Measurements from ENCODE around the gene PPP1R13B. TPM values are rescaled to one million over a fixed set of nuclear protein-coding genes. Genes with fewer than 3 reads are reported as not detected.

PPP1R13B gene
- total RNA-seq, 1 experiment from 2014 or later, result 26.5 TPM

- intact Hi-C loops (cut with micrococcal nuclease; ENCODE audit: unreplicated experiment), result no loop called here
- Histone ChIP-seq H2AFZ (no peak overlapping the region), H3K27me3 (ENCODE audit: insufficient read depth, low read depth) (no peaks in the 10 kb centered on the region), H4K20me1 (ENCODE audit: insufficient read depth) (peaks cover 15% of the 10 kb centered on the region), H3K27ac (no peak overlapping the region), H3K36me3 (ENCODE audit: low read depth) (peaks cover 14% of the 10 kb centered on the region; the same call in 1 of the 2 replicates), H3K9me2 (ENCODE audit: insufficient read depth) (no peaks in the 10 kb centered on the region), H3K9me3 (ENCODE audit: insufficient read depth, low read depth) (no peaks in the 10 kb centered on the region), H3K4me1 (replicated peaks; ENCODE audit: insufficient read depth) (peaks cover 15% of the 10 kb centered on the region), H3K4me2 (no peak overlapping the region), H3F3A (ENCODE audit: insufficient read depth, low read depth) (peaks cover 23% of the 10 kb centered on the region; the same call in 1 of the 2 replicates), H3K79me2 (ENCODE audit: low read depth) (no peaks in the 10 kb centered on the region), H3K4me3 (no peak overlapping the region)
- DNase-seq, result no peak
- BruUV-seq (replicated peaks), result no TSS peak
- no peak for TF ChIP-seq EZH2 (IDR thresholded peaks at IDR 0.05; ENCODE audit: low read depth)
- TF ChIP-seq CTCF (conservative IDR thresholded peaks at IDR 0.05), result no peak
- ChIA-PET POLR2A (ENCODE audit: unreplicated experiment) (interaction anchor here (0.6 to 0.8 kb wide), 4 partner anchors 11 to 148 kb away, joined by 3 to 7 read pairs (median 4); no protein-coding TSS in a partner anchor), CTCF (interaction anchor here (0.7 kb wide), 1 partner anchor 1035 kb away, joined by 4 read pairs; no protein-coding TSS in a partner anchor)
These were observed 115.2 kb downstream of the PPP1R13B start for GRCh38 chr14:103731916-103732867.

- POLR2A ChIA-PET (ENCODE audit: unreplicated experiment), result interaction anchor here (0.6 kb wide), 2 partner anchors 12 to 35 kb away, joined by 5 to 7 read pairs; no protein-coding TSS in a partner anchor
- H3F3A ChIP-seq (ENCODE audit: insufficient read depth, low read depth), result peaks cover 17% of the 10 kb centered on the region; the same call in 1 of the 2 replicates
- no peaks in the 10 kb centered on the region for H3K9me2 ChIP-seq (ENCODE audit: insufficient read depth)
- intact Hi-C loops (cut with micrococcal nuclease; ENCODE audit: unreplicated experiment), result no loop called here
- 0 out of 2 replicates have a peak, but pooled peaks cover 1% of the 10 kb centered on the region for H3K79me2 ChIP-seq (ENCODE audit: low read depth)
- H3K27ac ChIP-seq, result no peak overlapping the region
- no peak for DNase-seq
- H3K4me2 ChIP-seq, result no peak overlapping the region
- BruUV-seq (replicated peaks), result TSS peak; percentile 24
- no peak overlapping the region for H2AFZ ChIP-seq
- no peaks in the 10 kb centered on the region for H3K27me3 ChIP-seq (ENCODE audit: insufficient read depth, low read depth)
- H3K4me1 ChIP-seq (replicated peaks; ENCODE audit: insufficient read depth), result peaks cover 10% of the 10 kb centered on the region
- H3K9me3 ChIP-seq (ENCODE audit: insufficient read depth, low read depth), result no peaks in the 10 kb centered on the region
- TF ChIP-seq EZH2 (IDR thresholded peaks at IDR 0.05; ENCODE audit: low read depth) (no peak), CTCF (conservative IDR thresholded peaks at IDR 0.05) (no peak)
- H3K4me3 ChIP-seq, result no peak overlapping the region
- CTCF ChIA-PET, result no interaction called here
- peaks cover 14% of the 10 kb centered on the region; the same call in 1 of the 2 replicates for H3K36me3 ChIP-seq (ENCODE audit: low read depth)
- H4K20me1 ChIP-seq (ENCODE audit: insufficient read depth), result peaks cover 10% of the 10 kb centered on the region
These were observed 115.9 kb downstream of the PPP1R13B start for GRCh38 chr14:103731481-103731880.

GRCh38 chr14:103730490-103731035 lies 116.8 kb downstream of the PPP1R13B start:
- BruUV-seq (replicated peaks), result no TSS peak
- H3F3A ChIP-seq (ENCODE audit: insufficient read depth, low read depth), result peaks cover 10% of the 10 kb centered on the region; the same call in 1 of the 2 replicates
- no peaks in the 10 kb centered on the region for H3K9me3 ChIP-seq (ENCODE audit: insufficient read depth, low read depth)
- no peak overlapping the region for H3K27ac ChIP-seq
- H3K79me2 ChIP-seq (ENCODE audit: low read depth), result 0 out of 2 replicates have a peak, but pooled peaks cover 8% of the 10 kb centered on the region
- H3K27me3 ChIP-seq (ENCODE audit: insufficient read depth, low read depth), result no peaks in the 10 kb centered on the region
- ChIA-PET POLR2A (ENCODE audit: unreplicated experiment) (no interaction called here), CTCF (no interaction called here)
- intact Hi-C loops (cut with micrococcal nuclease; ENCODE audit: unreplicated experiment), result no loop called here
- TF ChIP-seq EZH2 (IDR thresholded peaks at IDR 0.05; ENCODE audit: low read depth) (no peak), CTCF (conservative IDR thresholded peaks at IDR 0.05) (no peak; the same call in 1 of the 2 replicates)
- H3K9me2 ChIP-seq (ENCODE audit: insufficient read depth), result no peaks in the 10 kb centered on the region
- H2AFZ ChIP-seq, result no peak overlapping the region
- DNase-seq, result no peak
- H3K4me3 ChIP-seq, result no peak overlapping the region
- no peak overlapping the region for H3K4me2 ChIP-seq
- peaks cover 14% of the 10 kb centered on the region; the same call in 1 of the 2 replicates for H3K36me3 ChIP-seq (ENCODE audit: low read depth)
- H4K20me1 ChIP-seq (ENCODE audit: insufficient read depth), result peaks cover 16% of the 10 kb centered on the region
- H3K4me1 ChIP-seq (replicated peaks; ENCODE audit: insufficient read depth), result peaks cover under 1% of the 10 kb centered on the region; the same call in 1 of the 2 replicates

Data from PC-9 (cell line).